SK-N-SH (cell line): ENCODE results near the gene IRF9. TPM values are rescaled to one million over a fixed set of nuclear protein-coding genes. Genes with fewer than 3 reads are reported as not detected.
A peak's percentile ranks its signal among the peaks of the same experiment; 100 is the strongest.

ENCODE experiments used
- CTCF ChIA-PET: fragments of 300-600, 350-600 bp; formaldehyde crosslinking; extraction: SDS; loops from one replicate; lab custom pipeline; 2021; lab: Yijun Ruan, JAX
- POLR2A ChIA-PET: fragments of 350-600 bp; sonication (Branson Sonifier 250); formaldehyde crosslinking; extraction: SDS; loops from one replicate; lab custom pipeline; 2020; ENCODE audit warnings: antibody characterized with exemption, inconsistent platforms; lab: Yijun Ruan, JAX
- DNase-seq: peaks from one replicate; pipeline ENCODE4 v3.0.0; 2012
- H2AFZ ChIP-seq: fragments of 200-600 bp; sonication (generic); 2 replicates; pipeline ENCODE4 v1.8.1; 2016; ENCODE audit warnings: antibody characterized with exemption, mild to moderate bottlenecking, low read depth
- H3F3A ChIP-seq: fragments of 200-600 bp; sonication (generic); replicated peaks from 2 replicates; pipeline ENCODE3; 2016; ENCODE audit warnings: antibody characterized with exemption, mild to moderate bottlenecking; ENCODE audit not compliant: insufficient read depth
- H3K27ac ChIP-seq, 2 experiments: fragments of 200-500 bp in 1 of 2; fragments of 200-600 bp in 1 of 2; sonication (Bioruptor generic) in 1 of 2; sonication (generic), shearing (Covaris generic) in 1 of 2; 2 replicates each; pipeline versions ENCODE4 v1.5.1 to v1.6.1; 2014 to 2016; ENCODE audit warnings: low read depth in 2 of 2, inconsistent platforms in 1 of 2, low read length in 1 of 2, mild to moderate bottlenecking in 1 of 2, mixed read lengths in 1 of 2
- H3K27me3 ChIP-seq: fragments of 200-600 bp; sonication (generic), shearing (Covaris generic); 2 replicates; pipeline ENCODE4 v1.6.1; 2016; ENCODE audit warnings: mixed run types; ENCODE audit not compliant: insufficient read depth
- H3K36me3 ChIP-seq, 2 experiments: fragments of 200-500 bp in 1 of 2; fragments of 200-600 bp in 1 of 2; sonication (Bioruptor generic) in 1 of 2; sonication (generic) in 1 of 2; replicated peaks in 1 of 2; 2 replicates each; pipeline versions ENCODE3 to v1.5.1; 2014 to 2016; ENCODE audit warnings: low read length in 1 of 2, mild to moderate bottlenecking in 1 of 2; ENCODE audit not compliant: insufficient read depth in 2 of 2, control insufficient read depth in 1 of 2
- H3K4me1 ChIP-seq, 2 experiments: fragments of 200-500 bp in 1 of 2; fragments of 200-600 bp in 1 of 2; sonication (Bioruptor generic) in 1 of 2; sonication (generic), shearing (Covaris generic) in 1 of 2; 2 replicates each; pipeline versions ENCODE4 v1.5.1 to v1.6.1; 2014 to 2016; ENCODE audit warnings: low read depth in 1 of 2, low read length in 1 of 2, mixed run types in 1 of 2; ENCODE audit not compliant: insufficient read depth in 2 of 2, control insufficient read depth in 1 of 2
- H3K4me2 ChIP-seq: fragments of 200-600 bp; sonication (generic), shearing (Covaris generic); 2 replicates; pipeline ENCODE4 v1.6.1; 2017; ENCODE audit warnings: mixed run types
- H3K4me3 ChIP-seq, 2 experiments: fragments of 200-500 bp in 1 of 2; fragments of 200-600 bp in 1 of 2; sonication (Bioruptor generic) in 1 of 2; sonication (generic), shearing (Covaris generic) in 1 of 2; 2 replicates each; pipeline versions ENCODE4 v1.5.1 to v1.8.1; 2014 to 2016; ENCODE audit warnings: low read depth in 2 of 2, inconsistent platforms in 1 of 2, low read length in 1 of 2, mild to moderate bottlenecking in 1 of 2, mixed read lengths in 1 of 2, moderate library complexity in 1 of 2
- H3K79me2 ChIP-seq: fragments of 200-600 bp; sonication (generic); 2 replicates; pipeline ENCODE4 v1.8.1; 2017; ENCODE audit warnings: mild to moderate bottlenecking; ENCODE audit not compliant: insufficient read depth
- H3K9ac ChIP-seq: fragments of 200-600 bp; sonication (generic); 2 replicates; pipeline ENCODE4 v1.6.1; 2017; ENCODE audit warnings: mixed run types
- H3K9me2 ChIP-seq: fragments of 200-600 bp; sonication (generic); 2 replicates; pipeline ENCODE4 v1.6.1; 2017; ENCODE audit warnings: mixed run types
- H3K9me3 ChIP-seq: fragments of 200-600 bp; sonication (generic); 2 replicates; pipeline ENCODE4 v1.6.1; 2017; ENCODE audit warnings: mixed run types, mild to moderate bottlenecking, moderate library complexity
- H4K20me1 ChIP-seq: fragments of 200-600 bp; sonication (generic); 2 replicates; pipeline ENCODE4 v1.6.1; 2017; ENCODE audit warnings: mild to moderate bottlenecking, mixed run types; ENCODE audit not compliant: insufficient read depth
- CHD2 ChIP-seq: fragments of 150-350 bp; IDR thresholded peaks from 2 replicates; pipeline ENCODE4 v1.6.1; 2018; ENCODE audit warnings: low read length; ENCODE audit not compliant: partially characterized antibody
- CTCF ChIP-seq: fragments of 200-600 bp; sonication (generic); IDR thresholded peaks from 2 replicates; pipeline ENCODE4 v1.6.1; 2017; ENCODE audit warnings: antibody characterized with exemption, mild to moderate bottlenecking, moderate library complexity
- ELF1 ChIP-seq: IDR thresholded peaks from 2 replicates; pipeline ENCODE4 v1.4.0; 2012
- EZH2phosphoT487 ChIP-seq: fragments of 200-600 bp; sonication (generic); IDR thresholded peaks from 2 replicates; pipeline ENCODE4 v1.6.1; 2017; ENCODE audit warnings: low read depth, mixed run types, mild to moderate bottlenecking, antibody characterized with exemption, moderate library complexity, borderline replicate concordance
- FOSL2 ChIP-seq: IDR thresholded peaks from 2 replicates; pipeline ENCODE4 v1.4.0; 2012; ENCODE audit warnings: low read depth, mild to moderate bottlenecking, moderate library complexity, borderline replicate concordance
- FOXJ3 ChIP-seq: sonication (generic); formaldehyde crosslinking; IDR thresholded peaks from 2 replicates; pipeline ENCODE4 v1.5.1; 2020; ENCODE audit warnings: mild to moderate bottlenecking, missing genetic modification reagents
- FOXM1 ChIP-seq: IDR thresholded peaks from 2 replicates; pipeline ENCODE4 v1.4.0; 2012; ENCODE audit warnings: low read depth, mild to moderate bottlenecking
- GATA2 ChIP-seq: sonication (generic); formaldehyde crosslinking; IDR thresholded peaks from 2 replicates; pipeline ENCODE4 v1.5.0; 2020; ENCODE audit warnings: mild to moderate bottlenecking, missing genetic modification reagents
- MAX ChIP-seq: IDR thresholded peaks from 2 replicates; pipeline ENCODE4 v1.4.0; 2012; ENCODE audit warnings: low read depth
- MEF2A ChIP-seq: IDR thresholded peaks from 2 replicates; pipeline ENCODE4 v1.4.0; 2012; ENCODE audit warnings: low read depth, borderline replicate concordance
- MXI1 ChIP-seq: IDR thresholded peaks from 2 replicates; pipeline ENCODE4 v1.6.1; 2012; ENCODE audit warnings: mild to moderate bottlenecking, low read depth, low read length, improper control_type of control experiment
- NFIC ChIP-seq: IDR thresholded peaks from 2 replicates; pipeline ENCODE4 v1.4.0; 2012; ENCODE audit warnings: borderline replicate concordance
- POLR2AphosphoS5 ChIP-seq: IDR thresholded peaks from 2 replicates; pipeline ENCODE4 v1.6.1; 2012; ENCODE audit warnings: low read depth, low read length
- RAD21 ChIP-seq: IDR thresholded peaks from 2 replicates; pipeline ENCODE4 v1.6.1; 2012; ENCODE audit warnings: mild to moderate bottlenecking, low read length
- RCOR1 ChIP-seq: fragments of 150-350 bp; IDR thresholded peaks from 2 replicates; pipeline ENCODE4 v1.6.1; 2017; ENCODE audit warnings: antibody characterized with exemption, low read length
- RFX5 ChIP-seq: IDR thresholded peaks from 2 replicates; pipeline ENCODE4 v1.6.1; 2012; ENCODE audit warnings: mild to moderate bottlenecking, improper control_type of control experiment, low read length
- RXRA ChIP-seq: IDR thresholded peaks from 2 replicates; pipeline ENCODE4 v1.4.0; 2012; ENCODE audit warnings: low read depth, mild to moderate bottlenecking, borderline replicate concordance
- TCF12 ChIP-seq: IDR thresholded peaks from 2 replicates; pipeline ENCODE4 v1.4.0; 2012
- TEAD4 ChIP-seq: IDR thresholded peaks from 2 replicates; pipeline ENCODE4 v1.4.0; 2012; ENCODE audit warnings: mild to moderate bottlenecking, borderline replicate concordance; ENCODE audit not compliant: insufficient read depth
- USF2 ChIP-seq: fragments of 150-350 bp; IDR thresholded peaks from 2 replicates; pipeline ENCODE4 v1.6.1; 2017; ENCODE audit warnings: antibody characterized with exemption, low read length, low read depth, borderline replicate concordance
- YY1 ChIP-seq: IDR thresholded peaks from 2 replicates; pipeline ENCODE4 v1.4.0; 2012; ENCODE audit warnings: low read depth, mild to moderate bottlenecking
- WGBS: methylation state at CpG from one replicate; pipeline ENCODE4 v1.1.6; 2017; ENCODE audit warnings: low lambda C conversion rate; 5-methylcytosine and 5-hydroxymethylcytosine counted together
- polyA plus RNA-seq, 3 experiments: library from polyadenylated mRNA; depleted of rRNA; stranded (reverse); fragments of >200 nt; gene quantifications; 2 replicates each; pipeline ENCODE4 v1.2.3, GENCODE V29; 2012
- TF ChIP-seq, protein P1 (sequence below): IDR thresholded peaks from 2 replicates; pipeline ENCODE4; 2012
- TF ChIP-seq, protein P2 (sequence below): IDR thresholded peaks from 2 replicates; pipeline ENCODE4 v1.4.0; 2012; ENCODE audit warnings: low read depth, borderline replicate concordance
- TF ChIP-seq, protein P3 (sequence below): IDR thresholded peaks from 2 replicates; pipeline ENCODE4 v1.4.0; 2012; ENCODE audit warnings: low read depth, borderline replicate concordance

The IRF9 gene
- polyA plus RNA-seq, 1 of the 3 experiments (the other 2 are of a cell fraction) = 37.6 TPM

GRCh38 chr14:24215495-24216344 lies 54.7 kb downstream of the IRF9 start, which contains the start of gene MDP1:
MDP1 (minus strand) TSS chr14:24216066; CDS start chr14:24215955, 111 bp downstream.
- Histone ChIP-seq H3K9me3 (no peaks in the 10 kb centered on the region), H2AFZ (peak within 1 kb of the TSS; percentile 67), H3K9me2 (no peaks in the 10 kb centered on the region), H3K27ac (peak within 1 kb of the TSS; percentile 71 to 88), H3K4me3 (peak within 1 kb of the TSS; percentile 73 to 82), H3K4me1 (peaks cover 9 to 17% of the 10 kb centered on the region in 2 experiments; a peak in 3 of 4 replicates), H3K79me2 (peaks cover 59% of the 10 kb centered on the region), H3K27me3 (no peaks in the 10 kb centered on the region), H3K4me2 (peak within 1 kb of the TSS; percentile 78), H3K9ac (peak within 1 kb of the TSS; percentile 75), H3F3A (peaks cover 26% of the 10 kb centered on the region), H3K36me3 (peaks cover 10 to 31% of the 10 kb centered on the region in 2 experiments), H4K20me1 (peaks cover 3% of the 10 kb centered on the region; the same call in 1 of the 2 replicates)
- POLR2A ChIA-PET = interaction anchor here (0.8 to 1.2 kb wide), 4 partner anchors 20 to 221 kb away, joined by 3 to 9 read pairs (median 4); partner anchors contain the start of genes RABGGTA, TINF2 and TM9SF1
- DNase-seq = peak; percentile 86
- WGBS = 2% methylated on average over 37 of the region's 40 CpGs
- CTCF ChIA-PET = interaction anchor here (0.7 to 3.8 kb wide), 18 partner anchors 8 to 125 kb away, joined by 3 to 20 read pairs (median 4); partner anchors contain the start of genes IRF9, NOP9, TINF2 and TM9SF1
- TF ChIP-seq TEAD4 (no peak), MXI1 (peak; percentile 76), FOSL2 (peak; percentile 19; the same call in 1 of the 2 replicates), EZH2phosphoT487 (no peak), ELF1 (peak; percentile 39; the same call in 1 of the 2 replicates), NFIC (no peak), MAX (peak; percentile 77), RAD21 (peak; percentile 69), POLR2AphosphoS5 (peak; percentile 89), FOXM1 (no peak), RCOR1 (peak; percentile 36; the same call in 1 of the 2 replicates), GATA2 (CRISPR knock-in tag) (no peak), MEF2A (no peak), YY1 (peak; percentile 85), FOXJ3 (CRISPR knock-in tag) (no peak), USF2 (no peak), TCF12 (0 out of 2 replicates have a peak, but pooled peaks have one; percentile 5), RFX5 (no peak), RXRA (no peak), CHD2 (peak; percentile 72), CTCF (peak; percentile 70)
- TF ChIP-seq, protein P1, sequence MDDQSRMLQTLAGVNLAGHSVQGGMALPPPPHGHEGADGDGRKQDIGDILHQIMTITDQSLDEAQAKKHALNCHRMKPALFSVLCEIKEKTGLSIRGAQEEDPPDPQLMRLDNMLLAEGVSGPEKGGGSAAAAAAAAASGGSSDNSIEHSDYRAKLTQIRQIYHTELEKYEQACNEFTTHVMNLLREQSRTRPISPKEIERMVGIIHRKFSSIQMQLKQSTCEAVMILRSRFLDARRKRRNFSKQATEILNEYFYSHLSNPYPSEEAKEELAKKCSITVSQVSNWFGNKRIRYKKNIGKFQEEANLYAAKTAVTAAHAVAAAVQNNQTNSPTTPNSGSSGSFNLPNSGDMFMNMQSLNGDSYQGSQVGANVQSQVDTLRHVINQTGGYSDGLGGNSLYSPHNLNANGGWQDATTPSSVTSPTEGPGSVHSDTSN = 0 out of 2 replicates have a peak, but pooled peaks have one; percentile 33
- TF ChIP-seq, protein P2, sequence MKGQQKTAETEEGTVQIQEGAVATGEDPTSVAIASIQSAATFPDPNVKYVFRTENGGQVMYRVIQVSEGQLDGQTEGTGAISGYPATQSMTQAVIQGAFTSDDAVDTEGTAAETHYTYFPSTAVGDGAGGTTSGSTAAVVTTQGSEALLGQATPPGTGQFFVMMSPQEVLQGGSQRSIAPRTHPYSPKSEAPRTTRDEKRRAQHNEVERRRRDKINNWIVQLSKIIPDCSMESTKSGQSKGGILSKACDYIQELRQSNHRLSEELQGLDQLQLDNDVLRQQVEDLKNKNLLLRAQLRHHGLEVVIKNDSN = no peak; the same call in 1 of the 2 replicates
- TF ChIP-seq, protein P3, sequence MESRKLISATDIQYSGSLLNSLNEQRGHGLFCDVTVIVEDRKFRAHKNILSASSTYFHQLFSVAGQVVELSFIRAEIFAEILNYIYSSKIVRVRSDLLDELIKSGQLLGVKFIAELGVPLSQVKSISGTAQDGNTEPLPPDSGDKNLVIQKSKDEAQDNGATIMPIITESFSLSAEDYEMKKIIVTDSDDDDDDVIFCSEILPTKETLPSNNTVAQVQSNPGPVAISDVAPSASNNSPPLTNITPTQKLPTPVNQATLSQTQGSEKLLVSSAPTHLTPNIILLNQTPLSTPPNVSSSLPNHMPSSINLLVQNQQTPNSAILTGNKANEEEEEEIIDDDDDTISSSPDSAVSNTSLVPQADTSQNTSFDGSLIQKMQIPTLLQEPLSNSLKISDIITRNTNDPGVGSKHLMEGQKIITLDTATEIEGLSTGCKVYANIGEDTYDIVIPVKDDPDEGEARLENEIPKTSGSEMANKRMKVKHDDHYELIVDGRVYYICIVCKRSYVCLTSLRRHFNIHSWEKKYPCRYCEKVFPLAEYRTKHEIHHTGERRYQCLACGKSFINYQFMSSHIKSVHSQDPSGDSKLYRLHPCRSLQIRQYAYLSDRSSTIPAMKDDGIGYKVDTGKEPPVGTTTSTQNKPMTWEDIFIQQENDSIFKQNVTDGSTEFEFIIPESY = no peak
